Psoas muscle (tissue), 8 donors: ENCODE results near the gene MOB1B. TPM values are rescaled to one million over a fixed set of nuclear protein-coding genes. Genes with fewer than 3 reads are reported as not detected.

ENCODE experiments used
- ATAC-seq, 4 donors: fragments of 200-7000 bp; cut with Tn5 transposase; one replicate each; pipeline ENCODE4 v1.9.1; 2020; ENCODE audit warnings: moderate library complexity in 3 of 4, mild to moderate bottlenecking in 2 of 4
- DNase-seq, 2 donors: peaks; one replicate each; pipeline ENCODE4 v3.0.0-alpha.2; 2020
- H3K27ac ChIP-seq: fragments of 200-600 bp; one replicate; pipeline ENCODE4 v1.8.0; 2022
- H3K27me3 ChIP-seq, 3 donors: fragments of 200-600 bp in 1 of 3; one replicate each; pipeline versions ENCODE4 v1.6.1 to v1.8.0; 2013 to 2022; ENCODE audit warnings: low read length in 2 of 3, mild to moderate bottlenecking in 2 of 3, moderate library complexity in 1 of 3; ENCODE audit not compliant: insufficient read depth in 3 of 3
- H3K36me3 ChIP-seq, 2 donors: fragments of 200-600 bp in 1 of 2; one replicate each; pipeline versions ENCODE4 v1.6.1 to v1.8.0; 2013 to 2022; ENCODE audit warnings: low read depth in 1 of 2, mild to moderate bottlenecking in 1 of 2, moderate library complexity in 1 of 2; ENCODE audit not compliant: insufficient read depth in 1 of 2
- H3K4me1 ChIP-seq: fragments of 200-600 bp; one replicate; pipeline ENCODE4 v1.8.0; 2022
- H3K4me3 ChIP-seq: fragments of 200-600 bp; one replicate; pipeline ENCODE4 v1.8.0; 2022; ENCODE audit warnings: mild to moderate bottlenecking
- H3K9me3 ChIP-seq: fragments of 200-600 bp; one replicate; pipeline ENCODE4 v1.8.0; 2022
- WGBS, 3 donors: extraction: QIAGEN DNeasy Blood & Tissue Kit; methylation state at CpG; one replicate each; pipeline versions ENCODE4 v1.1.6 to v1.1.7; 2013; 5-methylcytosine and 5-hydroxymethylcytosine counted together
- intact Hi-C, 2 donors: fragments of 100-400 bp; cut with DNase I; formaldehyde crosslinking; loops; one replicate each; pipeline versions ENCODE4 v1.11.0 to v1.14.2; 2022
- polyA plus RNA-seq, 3 donors: library from polyadenylated mRNA; stranded (reverse); fragments of 200-250 nt; gene quantifications; one replicate each; pipeline ENCODE4 v1.2.3, GENCODE V29; 2013
- total RNA-seq, 4 donors: library from RNA; stranded (reverse); fragmentation: NEBNext Ultra II Directional in 2 of 4; extraction: Animal tissue kit (Norgen Biotek cat#: 25700) in 2 of 4; gene quantifications; one replicate each; pipeline versions ENCODE4 v1.2.1 to v1.2.4, GENCODE V29; 2021 to 2023
- TF ChIP-seq, protein P1 (sequence below): fragments of 200-600 bp; IDR thresholded peaks from one replicate; pipeline ENCODE4 v1.8.0; 2022; ENCODE audit warnings: antibody characterized with exemption
- donor health status: healthy with polysubstance abuse.
- donor health status: DM: no; HTN: no; CAD: no; lungs with moderate emphysema.
- donor health status: Bipolar disorder and iron deficiency.
- donor health status: healthy.
- donor health status: DM: yes; HTN: yes; CAD: no.
- donor health status: DM: no; HTN: no; CAD: no.
- donor health status: DM: no; HTN: no; CAD: no.
- donor health status: DM: yes; HTN: yes; CAD: no.

The MOB1B gene
- total and polyA plus RNA-seq, 7 donors, result 2.8 to 22.3 (median 9.8) TPM

DNA sequence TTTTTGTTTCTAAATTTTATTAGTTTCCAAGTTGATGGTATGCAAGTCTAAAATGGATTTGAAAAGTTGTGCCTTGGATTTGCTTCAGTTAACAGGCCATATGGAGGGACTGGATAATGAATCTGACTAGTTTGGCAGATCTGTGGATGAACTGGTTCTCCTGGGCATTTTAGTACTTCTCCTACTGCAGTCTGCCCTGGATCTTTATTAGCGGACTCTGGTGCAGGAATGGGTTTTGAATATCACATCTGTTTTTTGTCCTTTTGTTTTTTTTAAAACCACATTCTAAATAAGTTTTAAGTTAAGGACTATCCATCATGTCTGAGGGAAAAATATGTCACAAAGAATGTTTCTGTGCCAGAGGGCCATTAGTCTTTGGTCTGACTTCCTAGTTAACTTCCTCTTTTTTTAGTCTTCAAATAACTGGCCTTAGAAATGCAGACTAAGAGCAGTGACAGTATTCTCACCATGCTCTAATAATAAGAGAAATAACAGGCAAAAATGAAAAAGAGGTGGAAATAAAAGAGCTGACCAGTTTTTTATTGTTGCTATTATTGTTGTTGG, 77.4 kb downstream of the MOB1B start:
- Histone ChIP-seq H3K9me3 (no peaks in the 10 kb centered on the region), H3K36me3 (peaks cover 0 to 16% of the 10 kb centered on the region in 2 donors), H3K27ac (no peak overlapping the region), H3K27me3 (no peaks in the 10 kb centered on the region), H3K4me1 (no peaks in the 10 kb centered on the region), H3K4me3 (no peak overlapping the region)
- no peak for ATAC-seq
- 78 to 86% (median 85%) methylated on average over 1 of the region's 1 CpG for WGBS, 3 donors
- TF ChIP-seq, protein P1, sequence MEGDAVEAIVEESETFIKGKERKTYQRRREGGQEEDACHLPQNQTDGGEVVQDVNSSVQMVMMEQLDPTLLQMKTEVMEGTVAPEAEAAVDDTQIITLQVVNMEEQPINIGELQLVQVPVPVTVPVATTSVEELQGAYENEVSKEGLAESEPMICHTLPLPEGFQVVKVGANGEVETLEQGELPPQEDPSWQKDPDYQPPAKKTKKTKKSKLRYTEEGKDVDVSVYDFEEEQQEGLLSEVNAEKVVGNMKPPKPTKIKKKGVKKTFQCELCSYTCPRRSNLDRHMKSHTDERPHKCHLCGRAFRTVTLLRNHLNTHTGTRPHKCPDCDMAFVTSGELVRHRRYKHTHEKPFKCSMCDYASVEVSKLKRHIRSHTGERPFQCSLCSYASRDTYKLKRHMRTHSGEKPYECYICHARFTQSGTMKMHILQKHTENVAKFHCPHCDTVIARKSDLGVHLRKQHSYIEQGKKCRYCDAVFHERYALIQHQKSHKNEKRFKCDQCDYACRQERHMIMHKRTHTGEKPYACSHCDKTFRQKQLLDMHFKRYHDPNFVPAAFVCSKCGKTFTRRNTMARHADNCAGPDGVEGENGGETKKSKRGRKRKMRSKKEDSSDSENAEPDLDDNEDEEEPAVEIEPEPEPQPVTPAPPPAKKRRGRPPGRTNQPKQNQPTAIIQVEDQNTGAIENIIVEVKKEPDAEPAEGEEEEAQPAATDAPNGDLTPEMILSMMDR, result no peak
- intact Hi-C loops, result no loop called here
- DNase-seq, result no peak

- ATAC-seq, result no peak
- H3K27ac ChIP-seq, result no peak overlapping the region
- intact Hi-C loops, result no loop called here
- TF ChIP-seq, protein P1, result no peak
- H3K4me1 ChIP-seq, result no peaks in the 10 kb centered on the region
- DNase-seq, result no peak
- H3K27me3 ChIP-seq, result no peaks in the 10 kb centered on the region
- H3K9me3 ChIP-seq, result no peaks in the 10 kb centered on the region
- H3K4me3 ChIP-seq, result no peak overlapping the region
- H3K36me3 ChIP-seq, result peaks cover 0 to 9% of the 10 kb centered on the region in 2 donors
These were observed 78.0 kb downstream of the MOB1B start for GRCh38 chr4:70980196-70980595.

- intact Hi-C loops, result no loop called here
- Histone ChIP-seq H3K4me1 (no peaks in the 10 kb centered on the region), H3K9me3 (no peaks in the 10 kb centered on the region), H3K36me3 (peaks cover 0 to 1% of the 10 kb centered on the region in 2 donors), H3K27me3 (no peaks in the 10 kb centered on the region), H3K27ac (no peak overlapping the region), H3K4me3 (no peak overlapping the region)
- ATAC-seq (no peak), DNase-seq (no peak)
- TF ChIP-seq, protein P1, result no peak
These were observed 81.9 kb downstream of the MOB1B start for GRCh38 chr4:70984106-70984505.

DNA sequence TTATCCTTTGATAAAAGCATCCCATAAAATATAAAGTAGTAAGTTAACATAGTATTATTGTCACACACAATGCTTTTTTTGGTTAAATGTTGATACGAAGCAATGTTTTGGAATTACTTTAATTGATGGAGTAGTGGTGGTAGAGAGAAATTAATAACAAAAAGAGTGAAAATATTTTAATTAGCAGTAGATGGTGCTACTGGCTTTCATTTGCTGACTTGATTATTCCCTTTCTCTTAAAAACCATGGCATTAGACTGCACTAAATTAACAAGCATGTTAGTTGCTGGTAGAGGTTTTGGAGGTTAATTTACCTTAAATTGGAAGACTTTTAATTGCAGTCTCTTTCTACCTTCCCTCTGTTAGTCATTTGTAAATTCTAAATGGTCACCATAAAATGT, 82.4 kb downstream of the MOB1B start:
- TF ChIP-seq, protein P1, result no peak
- Histone ChIP-seq H3K27ac (no peak overlapping the region), H3K4me1 (no peaks in the 10 kb centered on the region), H3K36me3 (no peaks in the 10 kb centered on the region), H3K4me3 (no peak overlapping the region), H3K9me3 (no peaks in the 10 kb centered on the region), H3K27me3 (no peaks in the 10 kb centered on the region)
- DNase-seq (no peak), ATAC-seq (no peak)
- 88 to 93% (median 89%) methylated on average over 1 of the region's 1 CpG for WGBS, 3 donors
- intact Hi-C loops, result no loop called here

GRCh38 chr4:70991596-70991995, 89.4 kb downstream of the MOB1B start:
- no peak overlapping the region for H3K27ac ChIP-seq
- H3K9me3 ChIP-seq, result no peaks in the 10 kb centered on the region
- no peak overlapping the region for H3K4me3 ChIP-seq
- ATAC-seq (no peak), DNase-seq (no peak)
- TF ChIP-seq, protein P1, result no peak
- intact Hi-C loops, result loop anchor here (5.0 to 10.0 kb wide), 4 partner anchors 89 to 304 kb away; partner anchors contain the start of genes GRSF1 (in 1 of the 2), MOB1B (in 1 of the 2) and UTP3 (in 1 of the 2)
- H3K36me3 ChIP-seq, result no peaks in the 10 kb centered on the region
- H3K4me1 ChIP-seq, result peaks cover 26% of the 10 kb centered on the region
- WGBS, 3 donors, result 67 to 78% (median 70%) methylated on average over 2 of the region's 2 CpGs
- H3K27me3 ChIP-seq, result no peaks in the 10 kb centered on the region
